GF-D8 (cell line): ENCODE data around the gene MAPK11.

Experiments used
- DNase-seq: peaks from one replicate; lab custom pipeline; 2025; lab: John Stamatoyannopoulos, UW

MAPK11 gene

GRCh38 chr22:50224071-50224470 is 46.1 kb downstream of the MAPK11 start:
- no peak for DNase-seq

GRCh38 chr22:50222508-50222907 is 47.7 kb downstream of the MAPK11 start:
- no peak for DNase-seq

- no peak for DNase-seq
These were observed 48.5 kb downstream of the MAPK11 start for GRCh38 chr22:50221410-50222300.

- DNase-seq, result no peak
These were observed 49.4 kb downstream of the MAPK11 start for GRCh38 chr22:50220603-50221409.

GRCh38 chr22:50219800-50220602 is 50.2 kb downstream of the MAPK11 start:
- DNase-seq, result no peak

- DNase-seq, result no peak
These were observed 51.0 kb downstream of the MAPK11 start for GRCh38 chr22:50218996-50219727.

- no peak for DNase-seq
These were observed 51.8 kb downstream of the MAPK11 start for GRCh38 chr22:50218153-50218995.

GRCh38 chr22:50217543-50218152 is 52.5 kb downstream of the MAPK11 start:
- DNase-seq, result no peak

GRCh38 chr22:50216684-50217520 is 53.3 kb downstream of the MAPK11 start:
- no peak for DNase-seq

GRCh38 chr22:50216055-50216683 is 54.0 kb downstream of the MAPK11 start:
- no peak for DNase-seq

- DNase-seq, result no peak
These were observed 54.7 kb downstream of the MAPK11 start for GRCh38 chr22:50215297-50216054.
